Lung (tissue), 12 donors: ENCODE measurements around the gene ZCCHC10. TPM values are rescaled to one million over a fixed set of nuclear protein-coding genes. Genes with fewer than 3 reads are reported as not detected.

ENCODE experiments used
- ATAC-seq: fragments of 200-7000 bp; cut with Tn5 transposase; one replicate; pipeline ENCODE4 v1.9.1; 2020; ENCODE audit warnings: moderate number of reproducible peaks; ENCODE audit not compliant: insufficient read depth, low FRiP score
- DNase-seq, 3 donors: peaks; one replicate each; pipeline ENCODE4 v3.0.0-alpha.2; 2013 to 2017
- H3K27ac ChIP-seq, 2 donors: one replicate each; pipeline ENCODE4 v1.5.1; 2013; ENCODE audit warnings: mild to moderate bottlenecking in 2 of 2, moderate library complexity in 2 of 2, control low read depth in 1 of 2, inconsistent platforms in 1 of 2, low read depth in 1 of 2, low read length in 1 of 2
- H3K27me3 ChIP-seq, 3 donors: one replicate each; pipeline ENCODE4 v1.5.1; 2013; ENCODE audit warnings: low read length in 2 of 3; ENCODE audit not compliant: control insufficient read depth in 3 of 3, insufficient read depth in 3 of 3
- H3K36me3 ChIP-seq, 4 donors: one replicate each; pipeline ENCODE4 v1.5.1; 2013; ENCODE audit warnings: low read length in 4 of 4, mild to moderate bottlenecking in 1 of 4, moderate library complexity in 1 of 4; ENCODE audit not compliant: control insufficient read depth in 4 of 4, insufficient read depth in 4 of 4
- H3K4me1 ChIP-seq, 5 donors: one replicate each; pipeline ENCODE4 v1.5.1; 2013; ENCODE audit warnings: low read length in 5 of 5, mild to moderate bottlenecking in 2 of 5, moderate library complexity in 1 of 5; ENCODE audit not compliant: control insufficient read depth in 5 of 5, insufficient read depth in 5 of 5
- H3K4me3 ChIP-seq: one replicate; pipeline ENCODE4 v1.5.1; 2013; ENCODE audit warnings: mild to moderate bottlenecking, control low read depth, moderate library complexity
- H3K9ac ChIP-seq, 2 donors: one replicate each; pipeline ENCODE4 v1.5.1; 2013; ENCODE audit warnings: low read length in 2 of 2, control low read depth in 1 of 2; ENCODE audit not compliant: insufficient read depth in 1 of 2
- H3K9me3 ChIP-seq, 4 donors: one replicate each; pipeline ENCODE4 v1.5.1; 2013; ENCODE audit warnings: low read length in 3 of 4, mild to moderate bottlenecking in 1 of 4, moderate library complexity in 1 of 4; ENCODE audit not compliant: control insufficient read depth in 4 of 4, insufficient read depth in 3 of 4
- WGBS, 2 donors: extraction: QIAGEN DNeasy Blood & Tissue Kit; methylation state at CpG; one replicate each; pipeline ENCODE4 v1.1.7; 2013; 5-methylcytosine and 5-hydroxymethylcytosine counted together
- polyA plus RNA-seq, 2 donors: library from polyadenylated mRNA; stranded (reverse); fragments of 200-250 nt; gene quantifications; one replicate each; pipeline ENCODE4 v1.2.1, GENCODE V29; 2013
- total RNA-seq, 2 donors: library from RNA; depleted of rRNA in 1 of 2; stranded (reverse); fragments of >200 nt in 1 of 2; gene quantifications; one replicate each; pipeline ENCODE4 v1.2.1, GENCODE V29; 2014 to 2021
- TF ChIP-seq, protein P1 (sequence below): IDR thresholded peaks from 2 replicates; pipeline ENCODE4 v1.5.1; 2012; ENCODE audit warnings: mild to moderate bottlenecking; ENCODE audit errors: control extremely low read depth, extremely low read depth
- donor health status: control.
- donor health status: control.
- donor health status: Bipolar disorder and iron deficiency.
- donor health status: healthy.
- donor health status: DM: yes; HTN: yes; CAD: no.

Gene ZCCHC10
- total and polyA plus RNA-seq, 4 donors = 15.3 to 31.3 (median 24.8) TPM

DNA sequence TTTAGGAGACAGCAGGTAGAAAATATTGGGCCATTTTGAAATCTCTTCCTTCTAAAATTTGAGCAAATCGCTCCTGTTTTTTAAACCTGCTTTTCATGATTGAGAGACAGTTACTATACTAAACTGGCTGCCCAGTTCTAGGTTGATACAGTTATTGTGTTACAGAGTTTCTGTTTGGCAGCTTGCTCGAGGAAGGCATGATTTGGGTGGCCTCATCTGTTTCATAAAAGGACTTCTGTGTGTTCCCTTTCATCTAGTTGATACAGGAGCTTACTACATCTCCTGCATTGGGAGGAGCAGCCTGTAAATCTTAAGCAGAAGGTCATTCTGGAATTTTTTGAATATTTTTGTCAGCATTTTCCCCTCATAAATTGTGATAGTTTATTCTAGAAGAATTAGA, 39.7 kb upstream of the ZCCHC10 start:
- Histone ChIP-seq H3K27ac (no peak overlapping the region), H3K27me3 (no peaks in the 10 kb centered on the region), H3K4me3 (no peak overlapping the region), H3K9ac (no peak overlapping the region), H3K36me3 (peaks cover 13 to 27% (median 16%) of the 10 kb centered on the region in 4 donors), H3K9me3 (no peaks in the 10 kb centered on the region), H3K4me1 (peaks cover 0 to 14% (median 4%) of the 10 kb centered on the region in 5 donors)
- 83 to 91% methylated on average over 2 of the region's 2 CpGs for WGBS, 2 donors
- TF ChIP-seq, protein P1, sequence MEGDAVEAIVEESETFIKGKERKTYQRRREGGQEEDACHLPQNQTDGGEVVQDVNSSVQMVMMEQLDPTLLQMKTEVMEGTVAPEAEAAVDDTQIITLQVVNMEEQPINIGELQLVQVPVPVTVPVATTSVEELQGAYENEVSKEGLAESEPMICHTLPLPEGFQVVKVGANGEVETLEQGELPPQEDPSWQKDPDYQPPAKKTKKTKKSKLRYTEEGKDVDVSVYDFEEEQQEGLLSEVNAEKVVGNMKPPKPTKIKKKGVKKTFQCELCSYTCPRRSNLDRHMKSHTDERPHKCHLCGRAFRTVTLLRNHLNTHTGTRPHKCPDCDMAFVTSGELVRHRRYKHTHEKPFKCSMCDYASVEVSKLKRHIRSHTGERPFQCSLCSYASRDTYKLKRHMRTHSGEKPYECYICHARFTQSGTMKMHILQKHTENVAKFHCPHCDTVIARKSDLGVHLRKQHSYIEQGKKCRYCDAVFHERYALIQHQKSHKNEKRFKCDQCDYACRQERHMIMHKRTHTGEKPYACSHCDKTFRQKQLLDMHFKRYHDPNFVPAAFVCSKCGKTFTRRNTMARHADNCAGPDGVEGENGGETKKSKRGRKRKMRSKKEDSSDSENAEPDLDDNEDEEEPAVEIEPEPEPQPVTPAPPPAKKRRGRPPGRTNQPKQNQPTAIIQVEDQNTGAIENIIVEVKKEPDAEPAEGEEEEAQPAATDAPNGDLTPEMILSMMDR = no peak
- ATAC-seq = no peak
- no peak for DNase-seq

DNA sequence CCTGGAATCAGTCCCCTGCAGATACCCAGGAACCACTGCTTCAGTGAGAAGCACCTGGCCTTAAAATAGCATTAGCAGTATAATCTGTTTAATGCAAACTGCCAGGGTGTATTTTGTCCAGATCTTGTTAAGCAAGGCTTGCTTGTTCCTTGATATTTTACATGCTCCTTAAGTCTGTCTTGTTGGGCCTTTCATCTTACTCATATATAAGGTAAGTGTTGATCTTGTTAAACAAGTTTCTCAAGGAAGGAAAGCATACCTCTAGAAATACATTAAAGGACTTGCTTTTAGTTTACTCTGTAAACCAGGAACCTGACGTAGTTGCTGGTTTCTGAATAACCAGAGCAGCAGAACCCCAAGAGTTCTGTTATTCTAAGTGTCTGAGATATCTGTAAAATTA, 39.1 kb upstream of the ZCCHC10 start:
- DNase-seq (peak in 2 of 3 donors; percentile 30 to 59), ATAC-seq (no peak)
- Histone ChIP-seq H3K27ac (no peak overlapping the region), H3K9me3 (no peaks in the 10 kb centered on the region), H3K9ac (no peak overlapping the region), H3K4me3 (no peak overlapping the region), H3K27me3 (no peaks in the 10 kb centered on the region), H3K36me3 (peaks cover 9 to 23% (median 15%) of the 10 kb centered on the region in 4 donors), H3K4me1 (peaks cover 0 to 14% (median 4%) of the 10 kb centered on the region in 5 donors)
- WGBS, 2 donors = 76 to 88% methylated on average over 1 of the region's 1 CpG
- TF ChIP-seq, protein P1 = no peak

DNA sequence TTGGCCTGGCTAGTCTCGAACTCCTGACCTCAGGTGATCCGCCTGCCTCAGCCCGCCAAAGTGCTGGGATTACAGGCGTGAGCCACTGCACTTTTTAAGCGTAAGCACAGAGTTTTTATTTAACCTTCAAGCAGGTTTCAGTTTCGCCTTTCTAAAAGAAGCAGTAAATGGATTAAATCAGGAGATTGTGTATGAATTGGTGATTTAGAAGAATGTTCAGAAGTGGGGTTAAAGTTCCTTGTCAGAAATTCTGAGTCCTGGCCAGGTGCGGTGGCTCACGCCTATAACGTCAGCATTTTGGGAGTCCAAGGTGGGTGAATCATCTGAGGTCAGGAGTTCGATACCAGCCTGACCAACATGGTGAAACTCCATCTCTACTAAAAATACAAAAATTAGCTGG, 37.6 kb upstream of the ZCCHC10 start:
- DNase-seq = no peak
- no peaks in the 10 kb centered on the region for H3K9me3 ChIP-seq
- H3K9ac ChIP-seq = no peak overlapping the region
- TF ChIP-seq, protein P1 = no peak
- H3K4me3 ChIP-seq = no peak overlapping the region
- no peak for ATAC-seq
- H3K4me1 ChIP-seq = peaks cover 0 to 14% (median 4%) of the 10 kb centered on the region in 5 donors
- no peaks in the 10 kb centered on the region for H3K27me3 ChIP-seq
- H3K36me3 ChIP-seq = peaks cover 2 to 13% (median 10%) of the 10 kb centered on the region in 4 donors
- 86 to 88% methylated on average over 10 of the region's 10 CpGs for WGBS, 2 donors
- H3K27ac ChIP-seq = no peak overlapping the region

GRCh38 chr5:133062276-133062675, 35.9 kb upstream of the ZCCHC10 start:
- ATAC-seq = no peak
- Histone ChIP-seq H3K9ac (no peak overlapping the region), H3K27ac (no peak overlapping the region), H3K9me3 (no peaks in the 10 kb centered on the region), H3K4me3 (no peak overlapping the region), H3K4me1 (peaks cover 0 to 14% (median 4%) of the 10 kb centered on the region in 5 donors), H3K27me3 (no peaks in the 10 kb centered on the region), H3K36me3 (peaks cover 2 to 12% (median 4%) of the 10 kb centered on the region in 4 donors)
- no peak for DNase-seq
- TF ChIP-seq, protein P1 = no peak
- 45 to 50% methylated on average over 1 of the region's 1 CpG for WGBS, 2 donors
